ENCODE measurements around the gene CDKAL1.

- TF ChIP-seq, protein P1, sequence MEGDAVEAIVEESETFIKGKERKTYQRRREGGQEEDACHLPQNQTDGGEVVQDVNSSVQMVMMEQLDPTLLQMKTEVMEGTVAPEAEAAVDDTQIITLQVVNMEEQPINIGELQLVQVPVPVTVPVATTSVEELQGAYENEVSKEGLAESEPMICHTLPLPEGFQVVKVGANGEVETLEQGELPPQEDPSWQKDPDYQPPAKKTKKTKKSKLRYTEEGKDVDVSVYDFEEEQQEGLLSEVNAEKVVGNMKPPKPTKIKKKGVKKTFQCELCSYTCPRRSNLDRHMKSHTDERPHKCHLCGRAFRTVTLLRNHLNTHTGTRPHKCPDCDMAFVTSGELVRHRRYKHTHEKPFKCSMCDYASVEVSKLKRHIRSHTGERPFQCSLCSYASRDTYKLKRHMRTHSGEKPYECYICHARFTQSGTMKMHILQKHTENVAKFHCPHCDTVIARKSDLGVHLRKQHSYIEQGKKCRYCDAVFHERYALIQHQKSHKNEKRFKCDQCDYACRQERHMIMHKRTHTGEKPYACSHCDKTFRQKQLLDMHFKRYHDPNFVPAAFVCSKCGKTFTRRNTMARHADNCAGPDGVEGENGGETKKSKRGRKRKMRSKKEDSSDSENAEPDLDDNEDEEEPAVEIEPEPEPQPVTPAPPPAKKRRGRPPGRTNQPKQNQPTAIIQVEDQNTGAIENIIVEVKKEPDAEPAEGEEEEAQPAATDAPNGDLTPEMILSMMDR (IDR thresholded peaks at IDR 0.05): no peak
- TF ChIP-seq EZH2phosphoT487 (IDR thresholded peaks at IDR 0.05) (no peak), EZH2 (IDR thresholded peaks at IDR 0.05) (no peak)
Observed at GRCh38 chr6:20885076-20885475, 350.8 kb downstream of the CDKAL1 start.

Measured in neural progenitor cell (in vitro differentiated cells).